Measurements from ENCODE around the gene RGS2. TPM values are rescaled to one million over a fixed set of nuclear protein-coding genes. Genes with fewer than 3 reads are reported as not detected.

The RGS2 gene
- total and polyA plus RNA-seq, 7 donors: 22.4 to 667 (median 366) TPM

DNA sequence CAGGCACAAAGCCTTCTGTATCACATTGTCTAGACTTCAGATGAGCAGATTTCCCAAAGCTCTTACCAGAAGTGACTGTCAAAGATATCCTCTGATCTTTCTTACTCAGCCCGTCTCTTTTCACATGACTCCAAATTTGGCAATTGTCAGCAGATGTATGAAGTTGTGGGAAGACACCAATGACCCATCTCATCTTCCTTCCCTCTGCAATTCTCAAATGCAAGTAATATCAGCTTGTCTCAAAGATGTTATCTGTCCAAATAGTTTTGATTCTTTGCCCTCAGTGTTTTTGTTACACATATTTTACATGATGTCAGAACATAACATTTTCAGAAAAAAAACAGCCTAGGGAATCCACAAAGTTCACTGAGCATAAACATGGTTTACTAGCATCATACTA, 45.1 kb upstream of the RGS2 start:
- peak overlapping the region in 2 of 4 donors; percentile 38 to 39 for H3K27ac ChIP-seq
- H3K9me3 ChIP-seq: no peaks in the 10 kb centered on the region
- intact Hi-C loops (cut with DNase I): no loop called here
- no peak for DNase-seq
- H3K27me3 ChIP-seq: no peaks in the 10 kb centered on the region
- H3K36me3 ChIP-seq: no peaks in the 10 kb centered on the region
- H3K4me1 ChIP-seq: peaks cover 0 to 34% (median 11%) of the 10 kb centered on the region in 4 donors
- TF ChIP-seq EP300 (IDR thresholded peaks at IDR 0.05): no peak
- TF ChIP-seq CTCF (IDR thresholded peaks at IDR 0.05): no peak
- no peak for TF ChIP-seq POLR2AphosphoS5 (IDR thresholded peaks at IDR 0.05)
- no peak for TF ChIP-seq POLR2A (IDR thresholded peaks at IDR 0.05)
- 72 to 76% methylated on average over 1 of the region's 1 CpG for WGBS, 2 donors
- no peak overlapping the region for H3K4me3 ChIP-seq

- Histone ChIP-seq H3K9me3 (no peaks in the 10 kb centered on the region), H3K27ac (no peak overlapping the region), H3K4me3 (no peak overlapping the region), H3K36me3 (no peaks in the 10 kb centered on the region), H3K27me3 (no peaks in the 10 kb centered on the region), H3K4me1 (peaks cover 0 to 34% (median 13%) of the 10 kb centered on the region in 4 donors)
- DNase-seq: no peak
- TF ChIP-seq CTCF (IDR thresholded peaks at IDR 0.05): no peak
- WGBS, 2 donors: 86 to 92% methylated on average over 2 of the region's 2 CpGs
- intact Hi-C loops (cut with DNase I): no loop called here
Measured at GRCh38 chr1:192764675-192765074, 44.2 kb upstream of the RGS2 start.

GRCh38 chr1:192766009-192766625, 42.7 kb upstream of the RGS2 start:
- 75 to 91% methylated on average over 1 of the region's 1 CpG for WGBS, 2 donors
- no peaks in the 10 kb centered on the region for H3K9me3 ChIP-seq
- intact Hi-C loops (cut with DNase I): no loop called here
- no peaks in the 10 kb centered on the region for H3K27me3 ChIP-seq
- no peaks in the 10 kb centered on the region for H3K36me3 ChIP-seq
- peaks cover 0 to 34% (median 13%) of the 10 kb centered on the region in 4 donors for H3K4me1 ChIP-seq
- DNase-seq: no peak
- H3K27ac ChIP-seq: no peak overlapping the region
- TF ChIP-seq CTCF (IDR thresholded peaks at IDR 0.05) (no peak), EP300 (IDR thresholded peaks at IDR 0.05) (no peak), POLR2A (IDR thresholded peaks at IDR 0.05) (no peak), POLR2AphosphoS5 (IDR thresholded peaks at IDR 0.05) (no peak)
- no peak overlapping the region for H3K4me3 ChIP-seq

DNA sequence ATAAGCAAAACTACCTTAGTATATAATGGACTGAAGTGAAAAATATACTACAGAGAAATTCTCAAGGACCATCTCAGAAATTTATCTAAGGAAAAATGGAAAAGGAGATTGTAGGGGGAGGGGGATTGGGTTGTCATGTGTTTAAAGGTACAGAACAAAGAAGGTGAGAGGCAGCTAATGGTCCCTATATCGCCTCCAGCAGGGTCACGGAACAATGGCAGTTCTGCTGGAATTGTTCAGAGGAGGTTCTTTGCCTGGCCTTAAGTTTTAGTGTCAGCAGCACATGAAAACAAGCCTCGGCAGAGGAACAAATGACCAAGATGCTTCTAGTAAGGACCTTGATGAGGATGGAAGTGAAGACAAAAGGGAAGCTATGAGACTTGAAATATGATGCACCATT, 42.0 kb upstream of the RGS2 start:
- Histone ChIP-seq H3K36me3 (no peaks in the 10 kb centered on the region), H3K4me3 (no peak overlapping the region), H3K4me1 (peaks cover 0 to 34% (median 13%) of the 10 kb centered on the region in 4 donors), H3K27ac (no peak overlapping the region), H3K9me3 (no peaks in the 10 kb centered on the region), H3K27me3 (no peaks in the 10 kb centered on the region)
- no peak for TF ChIP-seq POLR2AphosphoS5 (IDR thresholded peaks at IDR 0.05)
- intact Hi-C loops (cut with DNase I): no loop called here
- no peak for DNase-seq
- WGBS, 2 donors: 73 to 89% methylated on average over 3 of the region's 3 CpGs

GRCh38 chr1:192767798-192768197, 41.0 kb upstream of the RGS2 start:
- Histone ChIP-seq H3K4me3 (no peak overlapping the region), H3K36me3 (no peaks in the 10 kb centered on the region), H3K27me3 (no peaks in the 10 kb centered on the region), H3K9me3 (no peaks in the 10 kb centered on the region), H3K27ac (peak overlapping the region in 1 of 4 donors; percentile 45), H3K4me1 (peaks cover 0 to 34% (median 13%) of the 10 kb centered on the region in 4 donors)
- 95 to 96% methylated on average over 2 of the region's 2 CpGs for WGBS, 2 donors
- intact Hi-C loops (cut with DNase I): no loop called here
- DNase-seq: no peak
- TF ChIP-seq POLR2AphosphoS5 (IDR thresholded peaks at IDR 0.05) (no peak), CTCF (IDR thresholded peaks at IDR 0.05) (no peak), EP300 (IDR thresholded peaks at IDR 0.05) (no peak), POLR2A (IDR thresholded peaks at IDR 0.05) (no peak)

All from sigmoid colon (tissue), 7 donors.